Endothelial cell of umbilical vein (primary cell): Measurements from ENCODE around the gene DYDC2.

ENCODE experiments used
- CTCF ChIP-seq, 2 donors: IDR thresholded peaks; 1 replicate in 1 of 2; 2 replicates in 1 of 2; pipeline ENCODE4 v1.5.1; 2011; ENCODE audit warnings: low read length in 2 of 2, mild to moderate bottlenecking in 2 of 2, moderate library complexity in 2 of 2, control low read depth in 1 of 2, inconsistent platforms in 1 of 2, low read depth in 1 of 2; ENCODE audit not compliant: insufficient read depth in 1 of 2; ENCODE audit errors: extremely low read depth in 1 of 2
- EZH2 ChIP-seq: IDR thresholded peaks from 2 replicates; pipeline ENCODE4 v1.6.1; 2012; ENCODE audit warnings: borderline replicate concordance, low read depth, mild to moderate bottlenecking, moderate library complexity, low read length, inconsistent platforms; ENCODE audit not compliant: severe bottlenecking
- FOS ChIP-seq: IDR thresholded peaks from 2 replicates; pipeline ENCODE4 v1.6.1; 2011; ENCODE audit warnings: mild to moderate bottlenecking, low read length, moderate library complexity, borderline replicate concordance; ENCODE audit not compliant: insufficient read depth
- GATA2 ChIP-seq: IDR thresholded peaks from 2 replicates; pipeline ENCODE4 v1.7.0; 2011; ENCODE audit warnings: low read depth, mild to moderate bottlenecking, moderate library complexity, mixed read lengths, low read length; ENCODE audit not compliant: insufficient read length, insufficient read depth
- JUN ChIP-seq: IDR thresholded peaks from 2 replicates; pipeline ENCODE4 v1.6.1; 2011; ENCODE audit warnings: borderline replicate concordance, low read depth; ENCODE audit not compliant: insufficient read length, insufficient read depth
- POLR2A ChIP-seq: IDR thresholded peaks from 2 replicates; pipeline ENCODE4 v1.6.1; 2012; ENCODE audit warnings: low read depth, mild to moderate bottlenecking, control low read depth, low read length
- POLR2AphosphoS5 ChIP-seq: IDR thresholded peaks from 2 replicates; pipeline ENCODE4 v1.6.1; 2012; ENCODE audit warnings: low read depth, mild to moderate bottlenecking, control low read depth, low read length, moderate library complexity; ENCODE audit not compliant: insufficient read depth
- TF ChIP-seq, protein P1 (sequence below): IDR thresholded peaks from 2 replicates; pipeline ENCODE4 v1.6.1; 2011; ENCODE audit not compliant: insufficient read depth, insufficient read length

DNA sequence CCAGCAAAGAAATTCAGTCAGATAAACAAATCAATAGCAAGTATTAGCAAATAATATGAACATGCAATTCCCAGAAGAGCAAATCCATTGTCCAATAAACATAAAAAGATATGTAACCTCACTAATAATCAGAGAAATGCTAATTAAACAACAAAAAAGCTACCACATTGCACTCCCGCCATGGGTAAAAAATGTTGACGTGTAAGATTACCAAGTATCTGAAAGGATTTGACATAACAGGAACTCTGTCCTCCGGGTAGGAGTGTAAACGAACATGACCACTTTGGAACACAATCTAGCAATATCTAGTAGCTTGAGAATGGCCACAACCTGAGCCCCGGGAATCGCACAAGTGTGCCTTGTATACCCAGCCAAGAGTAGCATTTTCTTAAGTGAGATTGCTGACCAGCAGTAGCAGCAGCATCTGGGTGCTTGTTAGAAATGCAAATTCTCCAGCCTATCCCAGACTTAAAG lies 31.7 kb upstream of the DYDC2 start:
- no peak for TF ChIP-seq JUN
- TF ChIP-seq CTCF (IDR thresholded peaks at IDR 0.05; ENCODE audit: extremely low read depth in 1 of 2, insufficient read depth in 1 of 2, low read depth in 1 of 2, low read length in 2 of 2): no peak
- no peak for TF ChIP-seq POLR2A
- no peak for TF ChIP-seq EZH2
- TF ChIP-seq FOS: no peak
- TF ChIP-seq POLR2AphosphoS5: no peak
- no peak for TF ChIP-seq GATA2
- TF ChIP-seq, protein P1, sequence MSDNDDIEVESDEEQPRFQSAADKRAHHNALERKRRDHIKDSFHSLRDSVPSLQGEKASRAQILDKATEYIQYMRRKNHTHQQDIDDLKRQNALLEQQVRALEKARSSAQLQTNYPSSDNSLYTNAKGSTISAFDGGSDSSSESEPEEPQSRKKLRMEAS: no peak
